ENCODE results near the gene PLXNA2. TPM values are rescaled to one million over a fixed set of nuclear protein-coding genes. Genes with fewer than 3 reads are reported as not detected.

Gene PLXNA2
- total and polyA plus RNA-seq, 3 donors from 2014 or later = 4.1 to 5.5 (median 4.7) TPM

DNA sequence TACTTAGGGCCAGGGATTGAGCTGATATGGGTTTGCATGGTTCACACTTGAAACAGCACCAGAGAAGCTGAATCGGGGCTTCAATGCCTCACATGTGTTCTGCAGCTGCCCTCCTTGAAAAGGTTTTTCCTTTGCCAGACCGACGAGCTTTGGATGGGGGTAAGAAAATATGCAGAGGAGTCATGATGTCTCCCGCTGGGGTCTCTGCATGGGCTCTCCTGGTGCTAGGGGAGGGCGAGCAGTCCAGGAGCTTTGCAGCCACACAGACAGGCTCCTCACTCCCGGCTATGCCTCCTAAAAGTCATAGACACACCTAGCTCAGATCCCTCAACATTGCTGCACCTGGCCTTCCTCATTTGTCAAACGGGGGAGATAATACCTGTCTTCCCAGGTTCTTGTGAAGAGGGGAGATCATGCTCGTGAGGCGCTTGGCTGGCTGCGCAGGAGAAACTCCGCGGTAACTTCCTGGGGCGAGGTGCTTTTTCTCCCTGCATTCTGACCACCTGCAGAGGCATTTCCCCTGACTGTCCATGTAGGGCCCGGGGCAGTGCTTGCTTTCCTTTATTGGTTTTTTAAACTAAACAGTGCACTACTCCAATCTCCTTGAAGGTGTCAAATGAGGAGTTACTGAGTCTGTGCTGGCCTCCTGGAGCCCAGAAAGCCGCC lies 112.4 kb downstream of the PLXNA2 start:
- no peak for DNase-seq
- intact Hi-C loops (cut with DNase I; ENCODE audit: low total_unique reads) = loop anchor here (10.0 kb wide), 1 partner anchor 113 kb away; the partner anchor contains the start of gene PLXNA2
- Histone ChIP-seq H3K27ac (no peak overlapping the region), H3K27me3 (no peaks in the 10 kb centered on the region), H3K36me3 (ENCODE audit: low read depth, missing control alignments) (no peaks in the 10 kb centered on the region), H3K9me3 (no peaks in the 10 kb centered on the region), H3K4me1 (no peaks in the 10 kb centered on the region), H3K4me3 (no peak overlapping the region)
- 32 to 54% methylated on average over 11 to 15 of the region's 15 CpGs for WGBS, 2 donors
- TF ChIP-seq, protein P1, sequence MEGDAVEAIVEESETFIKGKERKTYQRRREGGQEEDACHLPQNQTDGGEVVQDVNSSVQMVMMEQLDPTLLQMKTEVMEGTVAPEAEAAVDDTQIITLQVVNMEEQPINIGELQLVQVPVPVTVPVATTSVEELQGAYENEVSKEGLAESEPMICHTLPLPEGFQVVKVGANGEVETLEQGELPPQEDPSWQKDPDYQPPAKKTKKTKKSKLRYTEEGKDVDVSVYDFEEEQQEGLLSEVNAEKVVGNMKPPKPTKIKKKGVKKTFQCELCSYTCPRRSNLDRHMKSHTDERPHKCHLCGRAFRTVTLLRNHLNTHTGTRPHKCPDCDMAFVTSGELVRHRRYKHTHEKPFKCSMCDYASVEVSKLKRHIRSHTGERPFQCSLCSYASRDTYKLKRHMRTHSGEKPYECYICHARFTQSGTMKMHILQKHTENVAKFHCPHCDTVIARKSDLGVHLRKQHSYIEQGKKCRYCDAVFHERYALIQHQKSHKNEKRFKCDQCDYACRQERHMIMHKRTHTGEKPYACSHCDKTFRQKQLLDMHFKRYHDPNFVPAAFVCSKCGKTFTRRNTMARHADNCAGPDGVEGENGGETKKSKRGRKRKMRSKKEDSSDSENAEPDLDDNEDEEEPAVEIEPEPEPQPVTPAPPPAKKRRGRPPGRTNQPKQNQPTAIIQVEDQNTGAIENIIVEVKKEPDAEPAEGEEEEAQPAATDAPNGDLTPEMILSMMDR (IDR thresholded peaks at IDR 0.05) = no peak
- TF ChIP-seq POLR2A (IDR thresholded peaks at IDR 0.05) = no peak

DNA sequence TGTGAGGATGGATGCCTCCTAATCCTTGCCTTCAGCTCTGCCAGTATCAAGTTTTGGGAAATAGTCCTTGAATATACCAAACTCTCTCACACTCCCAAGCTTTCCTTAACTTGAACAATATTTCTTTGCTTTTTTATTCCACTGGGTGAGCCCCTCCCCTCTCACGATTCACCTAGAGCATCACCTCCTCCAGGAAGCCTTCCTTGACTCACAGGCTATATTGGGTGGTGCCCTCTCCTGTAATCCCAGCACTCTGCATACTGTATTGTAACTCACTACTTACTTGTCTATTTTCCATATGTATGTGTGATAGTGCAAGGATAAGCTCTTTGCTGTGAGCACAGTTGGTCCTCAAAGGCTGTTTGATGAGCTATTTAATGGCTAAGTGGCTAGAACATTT lies 114.7 kb downstream of the PLXNA2 start:
- no peaks in the 10 kb centered on the region for H3K27me3 ChIP-seq
- H3K27ac ChIP-seq = no peak overlapping the region
- no peak for DNase-seq
- H3K4me3 ChIP-seq = no peak overlapping the region
- H3K36me3 ChIP-seq (ENCODE audit: low read depth, missing control alignments) = no peaks in the 10 kb centered on the region
- TF ChIP-seq, protein P1 (IDR thresholded peaks at IDR 0.05) = no peak
- no peak for TF ChIP-seq POLR2A (IDR thresholded peaks at IDR 0.05)
- H3K4me1 ChIP-seq = no peaks in the 10 kb centered on the region
- H3K9me3 ChIP-seq = no peaks in the 10 kb centered on the region
- intact Hi-C loops (cut with DNase I; ENCODE audit: low total_unique reads) = no loop called here
- 90 to 100% methylated on average over 1 of the region's 1 CpG for WGBS, 2 donors

DNA sequence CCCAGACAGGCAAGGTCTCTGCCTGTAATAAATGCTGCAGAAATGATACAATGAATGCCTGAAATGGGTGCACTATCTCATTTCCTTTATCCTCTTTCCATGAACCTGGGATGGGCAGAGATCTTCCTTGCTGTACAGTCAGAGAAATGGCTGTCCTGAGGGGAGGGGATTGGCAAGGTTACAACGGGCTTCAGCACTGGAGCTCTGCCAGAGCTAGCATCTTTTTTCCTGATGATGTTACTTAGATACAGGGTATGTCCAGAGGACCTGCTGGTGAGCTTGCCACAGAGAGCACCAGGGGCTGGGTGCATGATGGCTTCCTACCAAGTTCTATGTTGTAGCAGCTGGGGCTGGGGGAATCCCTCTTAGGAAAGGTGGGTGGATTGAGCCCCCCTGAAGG lies 115.1 kb downstream of the PLXNA2 start:
- no peak for DNase-seq
- Histone ChIP-seq H3K4me3 (no peak overlapping the region), H3K4me1 (no peaks in the 10 kb centered on the region), H3K36me3 (ENCODE audit: low read depth, missing control alignments) (no peaks in the 10 kb centered on the region), H3K9me3 (no peaks in the 10 kb centered on the region), H3K27me3 (no peaks in the 10 kb centered on the region), H3K27ac (no peak overlapping the region)
- WGBS, 2 donors = 5 to 42% methylated on average over 1 of the region's 1 CpG
- TF ChIP-seq, protein P1 (IDR thresholded peaks at IDR 0.05) = no peak
- TF ChIP-seq POLR2A (IDR thresholded peaks at IDR 0.05) = no peak
- intact Hi-C loops (cut with DNase I; ENCODE audit: low total_unique reads) = no loop called here

DNA sequence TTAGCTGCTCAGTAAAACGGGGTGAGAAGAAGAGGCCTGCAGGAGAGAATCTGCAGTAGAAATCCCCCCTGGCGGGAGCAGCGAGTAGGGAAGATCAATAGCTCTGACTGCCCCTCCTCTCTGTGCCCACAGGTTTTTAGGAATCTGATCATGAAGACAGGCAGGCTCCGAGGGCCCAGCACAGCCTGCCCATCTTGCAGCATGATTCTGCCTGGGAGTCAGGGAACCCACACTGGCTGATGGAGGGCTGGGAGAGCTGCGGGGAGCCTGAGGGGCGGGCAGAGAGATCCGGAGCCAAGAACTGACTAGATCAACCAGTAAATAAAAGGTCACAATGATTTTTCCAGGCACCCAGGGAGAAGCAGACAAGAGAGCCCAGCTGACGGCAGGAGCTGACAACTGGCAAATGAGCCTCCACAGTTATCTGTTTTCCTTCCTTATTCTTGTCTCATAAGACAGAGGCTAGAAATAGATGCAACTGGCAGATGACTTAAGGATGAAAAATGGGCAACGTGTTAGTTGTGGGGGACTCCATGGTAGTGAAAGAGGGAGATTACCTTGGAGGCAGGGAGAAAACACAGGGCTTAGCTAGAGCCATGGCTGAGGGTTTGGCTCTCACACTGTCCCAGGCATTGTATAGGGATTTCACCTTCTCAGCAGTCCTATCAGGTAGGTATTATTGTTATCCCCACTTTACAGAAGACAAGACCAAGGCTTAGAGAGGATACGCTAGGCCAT lies 116.2 kb downstream of the PLXNA2 start:
- Histone ChIP-seq H3K36me3 (ENCODE audit: low read depth, missing control alignments) (no peaks in the 10 kb centered on the region), H3K4me3 (no peak overlapping the region), H3K9me3 (no peaks in the 10 kb centered on the region), H3K27me3 (no peaks in the 10 kb centered on the region), H3K27ac (no peak overlapping the region), H3K4me1 (no peaks in the 10 kb centered on the region)
- no peak for DNase-seq
- no peak for TF ChIP-seq POLR2A (IDR thresholded peaks at IDR 0.05)
- TF ChIP-seq, protein P1 (IDR thresholded peaks at IDR 0.05) = no peak
- intact Hi-C loops (cut with DNase I; ENCODE audit: low total_unique reads) = no loop called here
- WGBS, 2 donors = 81 to 86% methylated on average over 10 of the region's 10 CpGs
